ENCODE measurements around the gene FAAP100.
"Not testable (repeated sequence)": the region's sequence is repeated elsewhere in the genome, so short reads cannot be mapped to it uniquely, and the experiment has no call there.

The FAAP100 gene

DNA sequence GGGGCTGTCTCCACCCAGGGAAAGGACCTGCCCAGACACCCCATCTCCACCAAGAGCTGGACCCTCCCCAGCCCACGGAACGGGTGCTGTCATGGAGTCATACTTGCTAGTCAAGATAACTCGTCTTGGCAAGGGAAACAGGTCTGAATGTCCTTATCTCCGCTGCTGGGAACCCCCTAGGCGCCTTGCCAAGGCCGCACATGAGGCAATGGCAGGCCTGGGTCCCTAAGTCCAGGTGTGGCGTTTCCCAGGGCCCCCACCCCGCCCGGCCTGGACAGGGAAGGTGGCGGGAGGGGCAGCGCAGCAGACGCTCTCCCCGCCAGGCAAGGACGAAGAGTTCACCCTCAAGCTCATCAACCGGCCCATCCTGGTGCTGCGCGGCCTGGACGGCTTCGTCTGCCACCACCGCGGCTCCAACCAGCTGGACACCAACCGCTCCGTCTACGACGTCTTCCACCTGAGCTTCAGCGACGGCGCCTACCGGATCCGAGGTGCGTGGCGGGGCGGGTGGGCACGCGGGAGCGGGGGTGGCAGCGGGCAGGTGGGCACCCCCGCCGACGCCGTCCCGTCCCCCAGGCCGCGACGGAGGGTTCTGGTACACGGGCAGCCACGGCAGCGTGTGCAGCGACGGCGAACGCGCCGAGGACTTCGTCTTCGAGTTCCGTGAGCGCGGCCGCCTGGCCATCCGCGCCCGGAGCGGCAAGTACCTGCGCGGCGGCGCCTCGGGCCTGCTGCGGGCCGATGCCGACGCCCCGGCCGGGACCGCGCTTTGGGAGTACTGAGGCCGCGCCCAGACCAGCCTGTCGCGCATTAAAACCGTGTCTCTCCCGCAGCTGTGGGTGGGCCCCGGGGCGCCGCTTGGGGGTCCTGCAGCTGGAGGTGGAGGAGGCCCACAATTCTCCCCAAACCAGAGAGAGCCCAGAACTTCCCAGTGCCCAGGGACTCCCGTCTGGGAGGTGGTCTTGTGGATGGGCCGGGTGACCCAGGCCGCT is 15.6 kb downstream of the FAAP100 start:
- no peak for DNase-seq

DNA sequence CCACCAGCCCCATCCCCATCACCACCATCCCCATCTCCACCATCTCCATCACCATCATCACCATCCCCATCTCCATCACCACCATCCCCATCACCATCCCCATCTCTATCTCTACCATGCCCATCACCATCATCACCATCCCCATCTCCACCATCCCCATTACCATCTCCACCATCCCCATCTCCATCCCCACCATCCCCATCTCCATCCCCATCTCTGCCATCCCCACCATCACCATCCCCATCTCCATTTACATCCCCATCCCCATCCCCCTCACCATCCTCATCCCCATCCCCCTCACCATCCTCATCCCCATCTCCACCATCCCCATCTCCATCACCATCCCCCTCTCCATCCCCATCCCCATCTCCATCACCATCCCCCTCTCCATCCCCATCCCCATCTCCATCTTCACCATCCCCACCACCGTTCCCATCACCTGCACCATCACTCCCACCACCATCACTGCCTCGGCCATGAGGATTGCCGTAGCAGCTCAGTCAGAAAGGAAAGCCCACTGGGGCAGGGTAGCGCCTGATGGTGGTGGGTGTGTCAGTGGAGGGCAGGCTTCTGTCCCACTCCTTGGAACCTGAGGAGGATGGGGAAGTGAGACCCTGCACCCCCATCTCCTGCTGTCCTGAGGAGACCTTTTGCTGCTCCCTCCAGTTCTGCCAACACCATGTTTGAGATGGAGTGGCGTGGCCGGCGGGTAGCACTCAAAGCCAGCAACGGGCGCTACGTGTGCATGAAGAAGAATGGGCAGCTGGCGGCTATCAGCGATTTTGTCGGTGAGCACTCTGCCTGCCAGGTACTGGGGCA is 16.5 kb downstream of the FAAP100 start:
- DNase-seq: no peak

DNA sequence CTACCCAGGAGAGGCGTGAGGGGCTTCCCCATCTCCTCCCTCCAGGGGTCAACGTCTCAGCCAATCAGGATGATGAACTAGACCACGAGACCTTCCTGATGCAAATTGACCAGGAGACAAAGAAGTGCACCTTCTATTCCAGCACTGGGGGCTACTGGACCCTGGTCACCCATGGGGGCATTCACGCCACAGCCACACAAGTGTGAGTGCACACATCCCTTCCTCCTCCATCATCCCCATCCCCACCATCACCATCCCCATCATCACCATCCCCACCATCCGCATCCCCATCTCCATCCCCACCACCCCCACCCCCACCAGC is 17.2 kb downstream of the FAAP100 start:
- DNase-seq: no peak

DNA sequence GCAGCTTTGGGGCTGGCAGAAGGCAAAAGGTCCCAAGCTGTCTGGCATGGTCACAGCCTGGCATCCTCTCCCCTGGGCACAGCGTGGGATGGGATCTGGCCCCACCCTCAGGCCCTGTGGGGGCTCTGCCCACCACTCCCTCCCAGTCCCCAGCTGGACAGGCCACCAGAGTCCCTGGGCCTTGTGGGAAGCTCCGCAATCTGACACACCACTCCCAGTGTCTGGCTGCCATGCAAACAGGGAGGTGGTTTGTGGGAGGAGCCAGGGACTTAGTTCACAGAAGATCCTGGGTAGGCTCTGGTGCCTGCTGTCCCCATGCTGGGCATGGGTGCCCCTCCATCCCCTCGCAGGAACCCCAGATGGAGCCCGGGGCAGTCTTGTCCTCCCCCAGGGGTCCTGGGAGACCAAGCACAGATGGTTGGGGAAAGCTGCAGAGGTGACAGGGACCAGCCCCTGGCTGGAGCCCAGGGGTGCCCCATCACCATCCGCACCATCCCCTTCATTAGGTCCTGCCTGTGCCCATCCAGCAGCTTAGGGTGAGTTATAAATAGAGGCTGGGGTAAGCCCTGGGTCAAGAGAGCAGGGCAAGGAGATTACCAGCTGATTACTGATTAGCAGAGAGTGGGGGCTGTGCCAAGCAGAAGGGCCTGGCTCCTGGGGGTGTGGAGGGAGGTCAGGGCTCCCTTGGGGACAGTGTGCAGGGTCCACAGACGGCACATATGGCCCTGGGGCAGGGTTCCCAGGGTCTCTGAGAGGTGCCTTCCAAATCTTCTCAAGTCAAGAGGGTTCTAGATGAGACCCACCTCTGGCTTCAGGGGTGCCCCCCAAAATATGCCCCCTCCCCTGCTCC is 17.8 kb downstream of the FAAP100 start:
- DNase-seq: no peak

DNA sequence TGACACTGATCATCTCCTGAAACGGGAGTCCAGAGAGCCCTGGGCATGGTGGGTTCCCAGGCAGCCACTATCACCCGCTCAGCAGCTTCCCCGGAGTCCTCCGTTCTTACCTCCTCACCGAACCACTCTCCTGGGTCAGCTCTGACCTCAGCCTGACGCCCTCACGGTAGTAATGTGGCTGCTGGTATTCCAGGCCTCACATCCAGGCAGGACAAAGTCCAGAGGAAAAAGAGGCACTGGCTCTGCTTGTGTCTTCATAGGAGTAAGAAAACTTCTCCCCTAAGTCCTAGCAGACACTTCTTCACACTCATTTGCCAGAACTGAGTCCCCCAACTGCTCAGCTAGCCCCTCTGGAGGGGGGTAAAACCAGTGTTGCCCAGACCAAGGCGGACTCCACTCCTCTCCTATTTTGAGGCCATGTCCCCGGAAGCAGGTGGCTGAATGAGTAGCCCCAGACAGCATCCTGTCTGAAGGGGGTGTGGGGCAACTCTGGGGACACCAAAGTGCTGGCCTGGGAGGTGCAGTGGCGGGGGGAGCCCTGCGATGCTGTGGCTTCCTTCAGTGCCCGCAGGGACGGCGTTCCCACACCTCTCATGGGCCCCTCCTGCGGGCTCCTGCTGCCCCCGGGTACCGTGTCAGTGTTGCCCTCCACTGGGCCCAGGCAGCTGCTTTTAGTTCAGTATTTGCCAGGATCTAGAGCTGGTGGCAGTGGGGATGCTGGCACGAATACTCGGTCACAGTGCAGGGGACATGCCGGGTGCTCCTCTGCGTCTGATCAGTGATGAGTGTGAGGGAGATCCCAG is 18.6 kb downstream of the FAAP100 start:
- DNase-seq: no peak

DNA sequence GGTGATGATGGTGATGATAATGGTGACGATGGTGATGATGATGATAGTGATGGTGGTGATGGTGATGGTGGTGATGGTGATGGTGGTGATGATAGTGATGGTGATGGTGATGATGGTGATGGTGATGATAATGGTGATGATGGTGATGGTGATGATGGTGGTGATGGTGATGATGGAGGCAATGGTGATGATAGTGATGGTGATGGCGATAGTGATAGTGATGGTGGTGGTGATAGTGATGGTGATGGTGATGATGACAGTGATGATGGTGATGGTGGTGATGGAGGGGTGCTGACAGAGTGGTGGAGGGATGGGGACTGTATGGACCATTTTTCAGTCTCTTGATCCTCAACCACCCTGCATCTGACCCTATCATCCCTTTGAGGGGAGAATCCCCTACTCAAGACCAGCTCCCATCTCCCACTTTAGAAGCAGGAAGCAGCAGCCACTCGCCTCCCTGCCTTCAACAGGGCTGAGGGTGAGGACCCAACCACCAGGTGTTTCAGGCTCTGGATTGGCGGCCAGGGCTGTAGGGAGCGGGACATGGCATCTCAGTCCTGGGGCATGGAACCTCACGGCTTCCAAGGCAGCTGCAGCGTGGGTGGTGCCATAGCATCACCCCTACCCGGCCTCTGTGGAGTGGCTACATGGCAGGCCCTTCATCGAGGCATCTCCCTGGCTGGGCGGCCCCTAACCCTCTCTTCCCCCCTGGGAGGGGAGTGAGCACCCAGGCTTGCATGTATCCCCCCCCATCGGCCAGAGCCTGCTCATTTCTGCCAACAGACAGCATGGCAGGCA is 19.5 kb downstream of the FAAP100 start:
- no peak for DNase-seq

DNA sequence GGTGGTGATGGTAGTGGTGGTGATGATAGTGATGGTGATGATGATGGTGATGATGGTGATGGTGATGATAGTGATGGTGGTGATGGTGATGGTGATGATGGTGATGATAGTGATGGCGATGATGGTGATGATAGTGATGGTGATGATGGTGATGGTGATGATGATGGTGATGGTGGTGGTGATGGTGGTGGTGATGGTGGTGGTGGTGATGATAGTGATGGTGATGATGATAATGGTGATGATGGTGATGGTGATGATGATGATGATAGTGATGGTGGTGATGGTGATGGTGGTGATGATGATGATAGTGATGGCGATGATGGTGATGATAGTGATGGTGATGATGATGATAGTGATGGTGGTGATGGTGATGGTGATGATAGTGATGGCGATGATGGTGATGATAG is 20.2 kb downstream of the FAAP100 start:
- not testable (repeated sequence) for DNase-seq

DNA sequence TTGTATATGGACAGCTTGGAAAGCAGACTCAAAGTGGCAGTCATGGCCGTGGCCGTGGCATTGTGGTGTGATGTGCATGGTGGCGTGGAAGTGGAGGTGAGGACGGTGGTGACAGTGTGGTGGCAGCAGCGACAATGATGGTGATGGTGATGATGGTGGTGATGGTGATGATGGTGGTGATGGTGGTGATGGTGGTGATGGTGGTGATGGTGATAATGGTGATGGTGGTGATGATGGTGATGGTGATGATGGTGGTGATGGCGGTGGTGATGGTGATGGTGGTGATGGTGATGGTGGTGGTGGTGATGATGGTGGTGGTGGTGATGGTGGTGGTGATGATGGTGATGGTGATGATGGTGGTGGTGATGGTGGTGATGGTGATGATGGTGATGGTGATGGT is 21.1 kb downstream of the FAAP100 start:
- not testable (repeated sequence) for DNase-seq

DNA sequence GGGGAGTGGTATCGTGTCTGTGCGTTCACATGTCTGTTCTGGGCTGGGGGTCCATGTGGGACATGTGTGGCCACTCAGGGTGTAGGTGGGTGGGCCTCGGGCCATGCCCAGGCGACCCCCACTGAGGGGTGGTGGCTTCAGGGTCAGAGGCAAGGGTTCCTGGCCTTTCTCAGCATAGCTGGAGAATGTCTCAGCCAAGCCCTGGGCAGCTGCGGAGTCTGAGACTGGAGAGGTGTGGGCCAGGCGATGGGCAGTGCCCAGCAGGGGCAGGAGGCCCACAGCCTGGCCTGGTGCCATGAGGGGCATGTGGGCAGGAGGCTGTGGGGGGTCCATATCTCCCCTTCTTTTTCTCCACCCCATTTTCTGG is 22.7 kb downstream of the FAAP100 start:
- DNase-seq: no peak

DNA sequence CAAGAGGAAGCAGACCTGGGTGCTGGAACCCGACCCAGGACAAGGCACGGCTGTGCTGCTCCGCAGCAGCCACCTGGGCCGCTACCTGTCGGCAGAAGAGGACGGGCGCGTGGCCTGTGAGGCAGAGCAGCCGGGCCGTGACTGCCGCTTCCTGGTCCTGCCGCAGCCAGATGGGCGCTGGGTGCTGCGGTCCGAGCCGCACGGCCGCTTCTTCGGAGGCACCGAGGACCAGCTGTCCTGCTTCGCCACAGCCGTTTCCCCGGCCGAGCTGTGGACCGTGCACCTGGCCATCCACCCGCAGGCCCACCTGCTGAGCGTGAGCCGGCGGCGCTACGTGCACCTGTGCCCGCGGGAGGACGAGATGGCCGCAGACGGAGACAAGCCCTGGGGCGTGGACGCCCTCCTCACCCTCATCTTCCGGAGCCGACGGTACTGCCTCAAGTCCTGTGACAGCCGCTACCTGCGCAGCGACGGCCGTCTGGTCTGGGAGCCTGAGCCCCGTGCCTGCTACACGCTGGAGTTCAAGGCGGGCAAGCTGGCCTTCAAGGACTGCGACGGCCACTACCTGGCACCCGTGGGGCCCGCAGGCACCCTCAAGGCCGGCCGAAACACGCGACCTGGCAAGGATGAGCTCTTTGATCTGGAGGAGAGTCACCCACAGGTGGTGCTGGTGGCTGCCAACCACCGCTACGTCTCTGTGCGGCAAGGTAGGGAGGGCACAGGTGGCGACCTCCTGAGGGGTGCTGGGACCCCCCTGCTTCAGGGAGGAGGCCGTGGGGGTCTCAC is 23.3 kb downstream of the FAAP100 start:
- DNase-seq: no peak

DNA sequence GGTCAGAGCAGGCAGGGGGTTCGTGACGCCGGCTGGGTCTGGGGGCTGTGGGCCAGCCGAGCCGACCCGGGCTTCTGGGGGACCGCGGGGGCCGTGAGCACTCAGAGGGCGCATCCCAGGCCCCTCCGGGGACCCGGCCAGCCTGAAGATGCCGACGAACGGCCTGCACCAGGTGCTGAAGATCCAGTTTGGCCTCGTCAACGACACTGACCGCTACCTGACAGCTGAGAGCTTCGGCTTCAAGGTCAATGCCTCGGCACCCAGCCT is 23.8 kb downstream of the FAAP100 start:
- no peak for DNase-seq

DNA sequence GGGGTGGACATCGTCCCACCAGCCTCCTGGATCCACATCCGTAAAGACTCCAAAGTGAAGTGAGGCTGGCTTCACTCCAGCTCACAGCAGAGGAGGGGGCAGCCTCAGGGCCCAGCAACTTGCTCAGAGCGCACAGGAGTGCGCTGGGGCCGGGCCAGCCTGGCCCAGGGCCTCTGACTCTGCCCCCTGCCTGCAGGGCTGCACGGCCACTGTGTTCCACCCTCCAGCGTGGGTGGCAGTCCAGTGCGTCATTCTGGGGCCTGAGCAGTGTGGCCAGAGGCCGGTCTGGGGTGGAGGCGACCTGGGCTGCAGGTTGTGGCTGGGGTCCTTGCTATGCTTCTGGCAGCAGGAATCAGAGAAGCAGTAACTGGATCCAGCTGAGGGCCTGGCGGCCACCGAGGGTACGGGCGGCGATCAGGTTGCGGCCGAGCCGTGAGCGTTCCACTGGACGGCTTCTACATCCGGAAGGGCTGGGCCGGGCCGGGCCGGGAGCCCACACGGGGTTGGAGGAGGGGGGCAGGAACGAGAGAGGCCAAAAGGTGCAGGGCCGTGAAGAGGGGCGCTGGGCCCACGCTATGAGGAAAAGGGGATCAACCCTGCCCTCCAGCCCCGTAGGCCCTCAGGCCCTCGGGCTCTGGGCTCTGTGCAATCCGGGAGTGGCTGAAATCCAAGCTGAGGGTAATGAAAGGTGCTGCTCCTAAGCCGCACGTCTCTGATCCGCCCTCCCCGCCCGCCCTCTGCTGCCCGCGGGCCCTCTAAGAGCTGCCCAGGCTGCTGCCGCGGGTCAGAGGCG is 24.4 kb downstream of the FAAP100 start, which contains the start of gene FSCN2:
TSS of gene FSCN2 (plus strand) at position 787 of the 793 bp plus-strand sequence. CDS start 155 bp downstream, outside the sequence.
- no peak for DNase-seq

DNA sequence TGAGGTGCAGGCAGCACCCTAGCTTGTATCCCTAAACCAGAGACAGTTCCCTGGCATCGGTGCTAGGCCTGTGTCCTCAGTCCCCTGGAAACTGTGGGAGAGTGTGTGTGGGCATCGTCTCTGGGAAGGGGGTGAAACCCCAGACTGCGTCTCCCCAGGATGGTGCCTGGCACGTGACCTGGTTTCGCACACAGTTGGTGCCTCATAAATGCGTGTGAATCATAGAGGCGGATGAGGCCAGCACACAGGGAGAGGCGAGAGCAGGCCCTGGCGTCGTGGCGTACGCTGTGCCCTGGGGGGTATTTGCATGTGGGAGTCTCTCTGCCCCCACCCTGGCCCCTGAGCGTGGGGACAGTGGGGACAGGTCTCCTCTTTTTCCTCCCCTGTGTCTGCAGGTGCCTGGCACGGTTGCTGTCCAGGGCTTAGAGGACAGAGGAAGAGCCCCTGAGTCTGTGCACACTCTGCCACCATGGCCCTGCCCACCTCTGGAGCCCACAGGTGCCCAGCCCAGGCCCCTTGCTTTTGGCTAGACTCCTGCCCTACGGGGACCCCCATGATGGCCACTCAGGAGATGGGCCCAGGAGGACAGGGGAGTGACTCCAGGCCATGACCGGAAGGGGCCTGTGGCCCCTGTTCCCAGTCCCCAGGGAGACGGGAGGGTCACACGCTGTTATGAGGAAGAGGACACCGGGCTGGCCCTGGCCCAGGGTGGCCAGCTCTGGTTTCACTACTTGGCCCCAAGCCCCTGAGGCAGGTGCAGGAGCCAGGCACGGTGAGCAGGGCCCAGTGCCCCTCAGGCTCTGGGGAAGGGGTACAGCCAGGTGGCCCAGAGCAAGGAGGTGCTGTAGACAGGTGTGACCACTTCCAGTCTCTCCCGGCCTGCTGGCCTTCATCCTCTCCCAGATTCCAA is 25.2 kb downstream of the FAAP100 start:
- no peak for DNase-seq

DNA sequence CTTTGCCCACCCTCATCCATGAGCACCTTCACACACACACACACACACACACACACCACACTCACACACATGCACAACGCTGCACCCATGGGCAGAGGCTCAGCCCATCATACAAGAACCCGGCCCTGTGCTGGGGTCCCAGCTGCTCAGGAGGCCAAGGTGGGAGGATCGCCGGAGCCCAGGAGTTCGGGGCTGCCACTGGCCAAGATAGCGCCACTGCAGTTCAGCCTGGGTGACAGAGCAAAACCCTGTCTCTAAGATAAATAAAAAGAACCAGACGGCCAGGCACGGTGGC is 27.3 kb downstream of the FAAP100 start:
- DNase-seq: no peak

DNA sequence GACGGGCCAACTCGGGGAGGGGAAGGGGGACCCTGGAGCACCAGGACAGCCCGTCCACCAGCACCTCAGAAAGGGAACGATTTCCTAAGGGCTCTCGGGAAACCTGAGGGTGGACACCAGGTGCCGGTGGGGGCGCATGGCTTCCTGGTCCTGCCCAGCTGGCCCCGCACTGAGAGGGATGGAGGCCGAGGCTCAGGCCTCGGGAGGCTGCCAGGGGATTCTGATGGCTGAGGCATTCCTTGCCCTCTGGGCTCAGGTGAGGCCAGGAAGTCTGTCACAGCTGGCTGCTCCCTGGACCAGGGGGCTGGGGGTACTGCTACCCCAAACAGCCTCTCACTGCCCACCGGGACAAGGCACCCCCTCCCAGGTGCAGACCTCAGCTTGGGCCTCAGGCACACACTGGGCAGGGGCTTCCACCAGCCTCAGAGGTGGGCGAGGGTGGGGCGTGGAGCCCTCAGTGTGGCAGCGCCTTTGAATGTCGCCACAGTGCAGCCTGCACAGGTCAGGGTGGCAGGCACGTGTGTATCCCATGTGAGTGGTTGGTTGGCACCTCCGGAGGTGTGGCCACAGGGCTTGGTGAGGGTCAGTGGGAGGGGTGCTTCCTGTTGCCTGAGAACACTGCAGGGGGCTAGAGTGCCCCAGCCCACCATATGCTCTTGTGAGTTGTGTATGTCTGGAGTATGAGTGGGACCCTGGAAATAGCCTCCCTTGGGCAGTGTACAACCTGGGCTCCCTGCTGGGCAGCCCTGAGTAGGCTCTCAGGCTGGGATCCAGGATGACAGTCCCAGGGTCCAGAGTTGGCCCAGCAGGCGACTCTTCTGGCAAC is 27.9 kb downstream of the FAAP100 start:
- DNase-seq: no peak

DNA sequence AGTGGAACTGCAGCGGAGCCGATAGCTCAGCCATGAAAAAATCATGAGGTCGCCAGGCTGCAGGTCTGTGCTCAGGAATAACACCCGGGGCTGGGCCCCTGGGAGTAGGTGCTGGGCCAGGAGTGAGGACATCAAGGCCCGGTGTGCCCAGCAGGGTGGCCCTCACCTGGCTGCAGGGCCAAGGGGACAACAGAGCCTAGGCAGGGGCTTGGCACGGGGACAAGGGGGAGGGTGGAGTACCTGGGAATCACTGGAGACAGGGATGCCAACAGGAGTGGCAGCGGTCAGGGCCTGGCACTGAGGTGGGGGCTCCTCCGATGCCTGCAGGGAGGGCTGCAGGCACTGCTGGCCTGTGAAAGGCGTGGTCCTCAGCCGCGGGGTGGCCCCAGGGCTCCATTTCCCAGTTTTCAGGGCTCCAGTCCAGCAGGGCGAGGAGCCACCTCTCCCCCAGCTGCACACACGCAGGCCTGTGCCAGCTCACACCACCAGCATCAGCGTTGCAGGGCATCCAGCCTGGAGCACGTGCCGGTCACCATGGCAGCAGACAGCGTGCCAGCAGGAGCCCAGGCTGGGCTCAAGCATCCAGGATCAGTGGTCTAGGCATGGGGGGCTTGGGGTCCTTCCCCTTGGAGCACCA is 28.6 kb downstream of the FAAP100 start:
- no peak for DNase-seq
